HEK293 (cell line): ENCODE data around the gene TEKT5.

ENCODE experiments used
- BCL11A ChIP-seq: fragments of 450-650 bp; formaldehyde crosslinking; IDR thresholded peaks from 2 replicates; pipeline ENCODE4 v1.5.1; 2016; ENCODE audit warnings: low read depth, missing biosample characterization, missing genetic modification characterization
- CTCF ChIP-seq: fragments of 450-650 bp; formaldehyde crosslinking; IDR thresholded peaks from 2 replicates; pipeline ENCODE4 v1.5.1; 2016; ENCODE audit warnings: missing biosample characterization, missing genetic modification characterization
- GLIS1 ChIP-seq: fragments of 450-650 bp; formaldehyde crosslinking; IDR thresholded peaks from 2 replicates; pipeline ENCODE4 v1.5.1; 2016; ENCODE audit warnings: missing biosample characterization, missing genetic modification characterization
- OVOL3 ChIP-seq: fragments of 450-650 bp; formaldehyde crosslinking; IDR thresholded peaks from 2 replicates; pipeline ENCODE4 v1.5.1; 2016; ENCODE audit warnings: missing biosample characterization, missing genetic modification characterization
- PRDM2 ChIP-seq: fragments of 450-650 bp; formaldehyde crosslinking; IDR thresholded peaks from 2 replicates; pipeline ENCODE4 v1.5.1; 2016; ENCODE audit warnings: missing biosample characterization, missing genetic modification characterization, borderline replicate concordance
- SALL2 ChIP-seq: fragments of 450-650 bp; formaldehyde crosslinking; IDR thresholded peaks from 2 replicates; pipeline ENCODE4 v1.5.0; 2017; ENCODE audit warnings: missing biosample characterization, mild to moderate bottlenecking, missing genetic modification characterization, borderline replicate concordance
- ZBTB10 ChIP-seq: fragments of 450-650 bp; formaldehyde crosslinking; IDR thresholded peaks from 2 replicates; pipeline ENCODE4 v1.5.1; 2016; ENCODE audit warnings: missing biosample characterization, missing genetic modification characterization
- ZBTB26 ChIP-seq: fragments of 450-650 bp; formaldehyde crosslinking; optimal IDR thresholded peaks from 2 replicates; pipeline ENCODE3; 2016; ENCODE audit warnings: missing biosample characterization, mild to moderate bottlenecking, missing genetic modification characterization
- ZFHX2 ChIP-seq: fragments of 450-650 bp; formaldehyde crosslinking; conservative IDR thresholded peaks from 2 replicates; pipeline ENCODE4 v1.5.1; 2016; ENCODE audit warnings: missing biosample characterization, missing genetic modification characterization
- ZFP37 ChIP-seq: fragments of 450-650 bp; formaldehyde crosslinking; IDR thresholded peaks from 2 replicates; pipeline ENCODE4 v1.5.1; 2016; ENCODE audit warnings: missing biosample characterization, missing genetic modification characterization
- ZNF132 ChIP-seq: fragments of 450-650 bp; formaldehyde crosslinking; IDR thresholded peaks from 2 replicates; pipeline ENCODE4 v1.5.1; 2017; ENCODE audit warnings: missing biosample characterization, missing genetic modification characterization, borderline replicate concordance
- ZNF239 ChIP-seq: fragments of 450-650 bp; formaldehyde crosslinking; IDR thresholded peaks from 2 replicates; pipeline ENCODE4 v1.5.1; 2016; ENCODE audit warnings: missing biosample characterization, missing genetic modification characterization
- ZNF248 ChIP-seq: fragments of 450-650 bp; formaldehyde crosslinking; IDR thresholded peaks from 2 replicates; pipeline ENCODE4 v1.5.1; 2017; ENCODE audit warnings: missing biosample characterization, missing genetic modification characterization
- ZNF341 ChIP-seq: fragments of 450-650 bp; formaldehyde crosslinking; IDR thresholded peaks from 2 replicates; pipeline ENCODE4; 2016; ENCODE audit warnings: low read depth, missing biosample characterization, missing genetic modification characterization
- ZNF366 ChIP-seq: fragments of 450-650 bp; formaldehyde crosslinking; conservative IDR thresholded peaks from 2 replicates; pipeline ENCODE4 v1.5.1; 2016; ENCODE audit warnings: missing biosample characterization, missing genetic modification characterization
- ZNF518A ChIP-seq: fragments of 450-650 bp; formaldehyde crosslinking; conservative IDR thresholded peaks from 2 replicates; pipeline ENCODE4 v1.5.1; 2016; ENCODE audit warnings: low read depth, missing biosample characterization, missing genetic modification characterization
- ZNF555 ChIP-seq: fragments of 450-650 bp; formaldehyde crosslinking; conservative IDR thresholded peaks from 2 replicates; pipeline ENCODE4 v1.5.1; 2017; ENCODE audit warnings: missing biosample characterization, mild to moderate bottlenecking, missing genetic modification characterization, inconsistent platforms
- ZNF558 ChIP-seq: fragments of 450-650 bp; formaldehyde crosslinking; IDR thresholded peaks from 2 replicates; pipeline ENCODE4 v1.5.1; 2016; ENCODE audit warnings: missing biosample characterization, missing genetic modification characterization
- ZNF596 ChIP-seq: fragments of 450-650 bp; IDR thresholded peaks from 2 replicates; pipeline ENCODE4 v1.5.0; 2018; ENCODE audit warnings: missing biosample characterization, mild to moderate bottlenecking, missing genetic modification characterization, moderate library complexity
- ZNF654 ChIP-seq: fragments of 450-650 bp; formaldehyde crosslinking; IDR thresholded peaks from 2 replicates; pipeline ENCODE4 v1.5.1; 2016; ENCODE audit warnings: low read depth, missing biosample characterization, missing genetic modification characterization
- ZNF791 ChIP-seq: fragments of 450-650 bp; formaldehyde crosslinking; IDR thresholded peaks from 2 replicates; pipeline ENCODE4 v1.5.1; 2016; ENCODE audit warnings: missing biosample characterization, missing genetic modification characterization
- ZXDB ChIP-seq: fragments of 450-650 bp; formaldehyde crosslinking; IDR thresholded peaks from 2 replicates; pipeline ENCODE4 v1.5.1; 2016; ENCODE audit warnings: missing biosample characterization, missing genetic modification characterization

The TEKT5 gene

GRCh38 chr16:10579965-10580882 is 114.5 kb downstream of the TEKT5 start, which contains the start of gene EMP2 (continued):
- TF ChIP-seq PRDM2 (tag by site-specific recombination), result no peak
- TF ChIP-seq ZNF518A (tag by site-specific recombination), result no peak
- no peak for TF ChIP-seq OVOL3 (tag by site-specific recombination)
- TF ChIP-seq ZXDB (tag by site-specific recombination), result peak; percentile 35; the same call in 1 of the 2 replicates
- TF ChIP-seq CTCF (tag by site-specific recombination), result peak; percentile 75
- TF ChIP-seq GLIS1 (tag by site-specific recombination), result peak; percentile 27; the same call in 1 of the 2 replicates
- TF ChIP-seq ZNF558, result no peak
- peak; percentile 55; the same call in 1 of the 2 replicates for TF ChIP-seq ZNF341 (tag by site-specific recombination)
- TF ChIP-seq ZNF555, result no peak
- no peak for TF ChIP-seq SALL2 (tag by site-specific recombination)
- TF ChIP-seq ZNF791 (tag by site-specific recombination), result no peak
- TF ChIP-seq ZNF132 (tag by site-specific recombination), result no peak
- TF ChIP-seq ZBTB10 (tag by site-specific recombination), result 0 out of 2 replicates have a peak, but pooled peaks have one; percentile 26
- TF ChIP-seq ZBTB26 (tag by site-specific recombination), result peak; percentile 84
- TF ChIP-seq ZNF366 (tag by site-specific recombination), result no peak
- no peak for TF ChIP-seq ZNF654 (tag by site-specific recombination)
- TF ChIP-seq ZFHX2 (tag by site-specific recombination), result peak; percentile 82
- no peak for TF ChIP-seq ZNF248 (tag by site-specific recombination)
- TF ChIP-seq ZNF239 (tag by site-specific recombination), result no peak
- no peak for TF ChIP-seq BCL11A (tag by site-specific recombination)
- TF ChIP-seq ZFP37 (tag by site-specific recombination), result peak; percentile 90
- TF ChIP-seq ZNF596 (tag by site-specific recombination), result no peak
